ENCODE data around the gene FOXE3. TPM values are rescaled to one million over a fixed set of nuclear protein-coding genes. Genes with fewer than 3 reads are reported as not detected.

The FOXE3 gene
- total RNA-seq, 1 donor, result not detected

DNA sequence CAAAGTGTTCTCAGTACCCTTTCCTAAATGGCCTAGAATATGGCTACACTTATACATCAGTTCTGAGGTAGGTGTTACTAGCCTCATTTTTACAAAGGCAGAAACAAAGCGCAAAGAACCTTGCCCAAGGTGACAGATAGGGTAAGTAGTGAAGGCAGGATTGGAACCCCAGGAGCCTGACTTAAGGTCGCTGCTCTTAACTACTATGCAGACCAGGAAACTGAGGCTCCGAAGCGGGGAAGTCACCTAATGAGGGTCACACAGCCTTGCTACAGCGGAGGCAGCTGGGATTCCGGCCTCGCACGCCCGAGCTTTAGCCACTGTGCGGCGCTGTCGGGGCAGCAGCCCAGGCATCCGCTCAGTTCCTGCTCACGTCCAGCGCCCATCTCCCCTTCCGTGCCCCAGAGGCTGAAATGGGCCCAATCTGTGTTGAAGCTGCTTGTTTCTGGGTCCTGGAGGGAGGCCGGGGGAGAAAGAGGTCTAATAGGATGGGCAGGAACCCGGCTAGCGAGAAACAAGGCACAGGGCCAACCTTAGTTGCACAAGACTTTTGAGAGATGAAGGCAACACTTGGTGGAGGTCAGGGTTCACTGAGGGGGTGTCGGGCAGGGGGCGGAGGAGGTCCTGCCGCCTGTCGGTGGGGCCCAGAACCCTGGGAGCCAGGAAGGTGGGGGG lies 20.4 kb downstream of the FOXE3 start:
- H3K4me3 ChIP-seq (ENCODE audit: low read depth, low read length), result peak overlapping the region; percentile 79
- TF ChIP-seq, protein P1, sequence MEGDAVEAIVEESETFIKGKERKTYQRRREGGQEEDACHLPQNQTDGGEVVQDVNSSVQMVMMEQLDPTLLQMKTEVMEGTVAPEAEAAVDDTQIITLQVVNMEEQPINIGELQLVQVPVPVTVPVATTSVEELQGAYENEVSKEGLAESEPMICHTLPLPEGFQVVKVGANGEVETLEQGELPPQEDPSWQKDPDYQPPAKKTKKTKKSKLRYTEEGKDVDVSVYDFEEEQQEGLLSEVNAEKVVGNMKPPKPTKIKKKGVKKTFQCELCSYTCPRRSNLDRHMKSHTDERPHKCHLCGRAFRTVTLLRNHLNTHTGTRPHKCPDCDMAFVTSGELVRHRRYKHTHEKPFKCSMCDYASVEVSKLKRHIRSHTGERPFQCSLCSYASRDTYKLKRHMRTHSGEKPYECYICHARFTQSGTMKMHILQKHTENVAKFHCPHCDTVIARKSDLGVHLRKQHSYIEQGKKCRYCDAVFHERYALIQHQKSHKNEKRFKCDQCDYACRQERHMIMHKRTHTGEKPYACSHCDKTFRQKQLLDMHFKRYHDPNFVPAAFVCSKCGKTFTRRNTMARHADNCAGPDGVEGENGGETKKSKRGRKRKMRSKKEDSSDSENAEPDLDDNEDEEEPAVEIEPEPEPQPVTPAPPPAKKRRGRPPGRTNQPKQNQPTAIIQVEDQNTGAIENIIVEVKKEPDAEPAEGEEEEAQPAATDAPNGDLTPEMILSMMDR (IDR thresholded peaks at IDR 0.05; ENCODE audit: insufficient read depth, low read length), result peak; percentile 100
- peak; percentile 75 for DNase-seq (ENCODE audit: low read depth)

DNA sequence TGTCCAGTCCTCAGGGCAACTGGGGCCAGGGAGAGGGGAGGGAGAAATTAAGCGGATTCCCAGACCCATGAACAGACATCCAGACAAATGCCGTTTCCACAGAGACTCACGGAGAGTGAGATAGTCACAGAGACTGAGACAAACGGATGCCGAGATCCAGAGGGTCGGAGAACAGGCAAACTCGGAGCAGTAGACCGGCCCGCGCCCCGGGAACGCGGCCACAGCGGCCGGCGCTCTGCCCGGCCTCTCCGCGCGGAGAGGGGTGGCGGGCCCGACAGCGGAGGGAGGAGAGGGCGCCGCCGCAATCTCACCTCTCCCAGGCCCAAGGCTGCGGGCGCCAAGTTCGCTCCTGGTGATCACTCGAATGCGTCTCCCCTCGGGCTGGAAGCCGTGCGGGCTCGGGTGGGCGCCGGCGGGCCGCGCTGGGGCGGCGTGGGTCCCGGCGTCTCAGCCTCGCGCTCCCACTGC lies 20.9 kb downstream of the FOXE3 start:
- DNase-seq (ENCODE audit: low read depth), result peak; percentile 43
- TF ChIP-seq, protein P1 (IDR thresholded peaks at IDR 0.05; ENCODE audit: insufficient read depth, low read length), result no peak
- peak overlapping the region; percentile 79 for H3K4me3 ChIP-seq (ENCODE audit: low read depth, low read length)

DNA sequence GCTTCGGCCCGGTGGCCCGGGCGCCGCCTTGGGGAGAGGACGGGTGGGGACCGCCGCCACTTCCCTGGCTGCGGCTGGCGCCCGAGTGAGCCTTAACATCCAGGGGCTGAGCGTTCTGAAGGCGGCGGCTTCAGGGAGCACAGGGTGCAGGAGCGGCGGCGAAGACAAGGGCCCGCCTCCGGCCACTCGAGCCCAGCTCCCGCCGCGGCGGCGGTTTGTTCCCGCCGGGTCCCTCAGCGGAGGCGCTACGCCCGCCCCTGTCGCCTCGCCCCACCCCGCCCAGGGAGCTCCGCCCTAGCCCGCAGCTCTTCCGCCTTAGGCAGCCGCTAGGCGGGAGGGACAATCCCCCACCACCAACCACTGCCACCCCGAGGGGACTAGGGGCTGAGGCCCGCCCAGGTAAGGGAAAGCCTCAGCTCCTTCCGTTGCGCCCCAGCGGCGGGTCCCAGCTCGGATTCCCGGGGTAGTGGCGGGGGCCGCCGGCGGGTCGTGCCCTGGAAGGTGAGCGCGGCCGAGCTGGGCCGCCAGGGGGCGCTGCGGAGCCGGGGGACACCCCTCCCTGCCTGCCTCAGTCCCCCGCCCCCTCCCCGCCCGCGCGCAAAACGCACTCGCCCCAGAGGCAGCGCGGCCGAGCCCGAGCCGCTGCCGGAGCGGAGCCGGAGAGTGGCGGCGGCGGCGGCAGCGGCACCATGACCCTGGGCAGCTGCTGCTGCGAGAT lies 21.5 kb downstream of the FOXE3 start, which contains the start of gene FOXD2:
Gene FOXD2 (plus strand): TSS at position 598 of the 718 bp plus-strand sequence. CDS start 92 bp downstream, at position 690.
- DNase-seq (ENCODE audit: low read depth), result peak; percentile 74
- TF ChIP-seq, protein P1 (IDR thresholded peaks at IDR 0.05; ENCODE audit: insufficient read depth, low read length), result peak; percentile 57
- peak within 1 kb of the TSS; percentile 79 for H3K4me3 ChIP-seq (ENCODE audit: low read depth, low read length)

DNA sequence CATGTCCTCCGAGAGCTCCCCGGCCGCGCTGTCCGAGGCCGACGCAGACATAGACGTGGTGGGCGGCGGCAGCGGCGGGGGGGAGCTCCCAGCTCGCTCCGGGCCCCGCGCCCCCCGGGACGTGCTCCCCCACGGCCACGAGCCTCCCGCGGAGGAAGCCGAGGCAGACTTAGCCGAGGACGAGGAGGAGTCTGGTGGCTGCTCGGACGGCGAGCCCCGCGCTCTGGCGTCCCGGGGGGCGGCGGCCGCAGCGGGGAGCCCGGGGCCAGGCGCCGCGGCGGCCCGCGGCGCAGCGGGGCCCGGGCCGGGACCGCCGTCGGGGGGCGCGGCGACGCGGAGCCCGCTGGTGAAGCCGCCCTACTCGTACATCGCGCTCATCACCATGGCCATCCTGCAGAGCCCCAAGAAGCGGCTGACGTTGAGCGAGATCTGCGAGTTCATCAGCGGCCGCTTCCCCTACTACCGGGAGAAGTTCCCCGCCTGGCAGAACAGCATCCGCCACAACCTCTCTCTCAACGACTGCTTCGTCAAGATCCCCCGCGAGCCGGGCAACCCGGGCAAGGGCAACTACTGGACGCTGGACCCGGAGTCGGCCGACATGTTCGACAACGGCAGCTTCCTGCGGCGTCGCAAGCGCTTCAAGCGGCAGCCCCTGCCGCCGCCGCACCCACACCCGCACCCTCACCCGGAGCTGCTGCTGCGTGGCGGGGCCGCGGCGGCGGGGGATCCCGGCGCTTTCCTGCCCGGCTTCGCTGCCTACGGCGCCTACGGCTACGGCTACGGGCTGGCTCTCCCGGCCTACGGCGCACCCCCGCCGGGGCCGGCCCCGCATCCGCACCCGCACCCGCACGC lies 22.3 kb downstream of the FOXE3 start:
- TF ChIP-seq, protein P1 (IDR thresholded peaks at IDR 0.05; ENCODE audit: insufficient read depth, low read length), result no peak
- H3K4me3 ChIP-seq (ENCODE audit: low read depth, low read length), result peak overlapping the region; percentile 62
- DNase-seq (ENCODE audit: low read depth), result no peak

DNA sequence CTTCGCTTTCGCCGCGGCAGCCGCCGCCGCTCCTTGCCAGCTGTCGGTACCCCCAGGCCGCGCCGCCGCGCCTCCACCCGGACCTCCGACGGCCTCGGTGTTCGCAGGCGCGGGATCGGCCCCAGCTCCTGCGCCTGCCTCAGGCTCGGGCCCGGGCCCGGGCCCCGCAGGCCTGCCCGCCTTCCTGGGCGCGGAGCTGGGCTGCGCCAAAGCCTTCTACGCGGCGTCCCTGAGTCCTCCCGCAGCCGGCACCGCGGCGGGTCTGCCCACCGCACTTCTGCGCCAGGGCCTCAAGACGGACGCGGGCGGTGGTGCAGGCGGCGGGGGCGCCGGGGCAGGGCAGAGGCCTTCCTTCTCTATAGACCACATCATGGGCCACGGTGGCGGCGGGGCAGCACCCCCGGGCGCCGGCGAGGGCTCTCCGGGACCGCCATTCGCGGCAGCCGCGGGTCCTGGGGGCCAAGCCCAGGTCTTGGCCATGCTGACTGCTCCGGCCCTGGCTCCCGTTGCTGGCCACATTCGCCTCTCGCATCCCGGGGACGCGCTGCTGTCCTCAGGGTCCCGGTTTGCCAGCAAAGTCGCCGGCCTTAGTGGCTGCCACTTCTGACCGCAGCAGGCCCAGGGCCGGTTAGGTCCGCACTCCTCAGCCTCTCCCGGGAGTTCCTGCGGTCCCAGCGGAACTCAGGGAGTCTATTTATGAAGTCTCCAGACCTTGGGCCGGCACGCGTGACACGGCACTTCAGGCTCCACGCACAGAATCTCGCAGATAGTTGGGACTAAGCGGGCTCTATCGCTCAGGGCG lies 23.1 kb downstream of the FOXE3 start:
- no peak for DNase-seq (ENCODE audit: low read depth)
- no peak overlapping the region for H3K4me3 ChIP-seq (ENCODE audit: low read depth, low read length)
- TF ChIP-seq, protein P1 (IDR thresholded peaks at IDR 0.05; ENCODE audit: insufficient read depth, low read length), result no peak
